GM12872 (cell line): ENCODE measurements around the gene TMEM79.

ENCODE experiments used
- TF ChIP-seq, protein P1 (sequence below): IDR thresholded peaks from 3 replicates; pipeline ENCODE4 v1.5.1; 2011; ENCODE audit warnings: low read depth, mild to moderate bottlenecking, low read length, moderate library complexity; ENCODE audit not compliant: insufficient read depth

The TMEM79 gene

DNA sequence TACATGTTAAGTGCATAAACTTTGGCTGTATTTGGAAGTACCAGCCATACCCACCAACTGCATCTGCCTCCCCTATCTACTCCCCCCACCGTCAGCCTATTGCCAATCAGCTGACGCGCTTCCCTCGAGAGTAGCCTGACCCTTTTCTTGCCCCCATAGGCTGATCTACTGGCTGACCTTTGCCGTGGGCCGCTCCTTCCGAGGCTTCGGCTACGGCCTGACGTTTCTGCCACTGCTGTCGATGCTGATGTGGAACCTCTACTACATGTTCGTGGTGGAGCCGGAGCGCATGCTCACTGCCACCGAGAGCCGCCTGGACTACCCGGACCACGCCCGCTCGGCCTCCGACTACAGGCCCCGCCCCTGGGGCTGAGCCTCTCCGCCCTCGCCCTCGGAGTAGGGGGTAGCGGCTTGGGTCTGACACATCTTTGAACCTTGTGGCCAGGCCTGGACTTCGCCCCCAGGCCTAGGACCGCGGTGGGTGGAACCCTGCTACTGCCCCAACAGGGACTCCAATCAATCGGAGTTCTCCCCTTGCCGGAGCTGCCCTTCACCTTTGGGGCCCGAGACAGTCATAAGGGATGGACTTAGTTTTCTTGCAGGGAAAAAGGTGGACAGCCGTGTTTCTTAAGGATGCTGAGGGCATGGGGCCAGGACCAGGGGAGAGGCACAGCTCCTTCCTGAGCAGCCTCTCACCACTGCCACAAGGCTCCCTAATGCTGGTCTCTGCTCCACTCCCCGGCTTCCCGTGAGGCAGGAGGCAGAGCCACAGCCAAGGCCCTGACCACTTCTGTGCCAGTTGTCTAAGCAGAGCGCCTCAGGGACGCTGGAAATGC is 7.3 kb downstream of the TMEM79 start:
- TF ChIP-seq, protein P1, sequence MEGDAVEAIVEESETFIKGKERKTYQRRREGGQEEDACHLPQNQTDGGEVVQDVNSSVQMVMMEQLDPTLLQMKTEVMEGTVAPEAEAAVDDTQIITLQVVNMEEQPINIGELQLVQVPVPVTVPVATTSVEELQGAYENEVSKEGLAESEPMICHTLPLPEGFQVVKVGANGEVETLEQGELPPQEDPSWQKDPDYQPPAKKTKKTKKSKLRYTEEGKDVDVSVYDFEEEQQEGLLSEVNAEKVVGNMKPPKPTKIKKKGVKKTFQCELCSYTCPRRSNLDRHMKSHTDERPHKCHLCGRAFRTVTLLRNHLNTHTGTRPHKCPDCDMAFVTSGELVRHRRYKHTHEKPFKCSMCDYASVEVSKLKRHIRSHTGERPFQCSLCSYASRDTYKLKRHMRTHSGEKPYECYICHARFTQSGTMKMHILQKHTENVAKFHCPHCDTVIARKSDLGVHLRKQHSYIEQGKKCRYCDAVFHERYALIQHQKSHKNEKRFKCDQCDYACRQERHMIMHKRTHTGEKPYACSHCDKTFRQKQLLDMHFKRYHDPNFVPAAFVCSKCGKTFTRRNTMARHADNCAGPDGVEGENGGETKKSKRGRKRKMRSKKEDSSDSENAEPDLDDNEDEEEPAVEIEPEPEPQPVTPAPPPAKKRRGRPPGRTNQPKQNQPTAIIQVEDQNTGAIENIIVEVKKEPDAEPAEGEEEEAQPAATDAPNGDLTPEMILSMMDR, result no peak

- TF ChIP-seq, protein P1, result no peak
Observed at GRCh38 chr1:156293098-156293434, 8.9 kb downstream of the TMEM79 start.

GRCh38 chr1:156293895-156294294 is 9.8 kb downstream of the TMEM79 start:
- TF ChIP-seq, protein P1, result no peak

DNA sequence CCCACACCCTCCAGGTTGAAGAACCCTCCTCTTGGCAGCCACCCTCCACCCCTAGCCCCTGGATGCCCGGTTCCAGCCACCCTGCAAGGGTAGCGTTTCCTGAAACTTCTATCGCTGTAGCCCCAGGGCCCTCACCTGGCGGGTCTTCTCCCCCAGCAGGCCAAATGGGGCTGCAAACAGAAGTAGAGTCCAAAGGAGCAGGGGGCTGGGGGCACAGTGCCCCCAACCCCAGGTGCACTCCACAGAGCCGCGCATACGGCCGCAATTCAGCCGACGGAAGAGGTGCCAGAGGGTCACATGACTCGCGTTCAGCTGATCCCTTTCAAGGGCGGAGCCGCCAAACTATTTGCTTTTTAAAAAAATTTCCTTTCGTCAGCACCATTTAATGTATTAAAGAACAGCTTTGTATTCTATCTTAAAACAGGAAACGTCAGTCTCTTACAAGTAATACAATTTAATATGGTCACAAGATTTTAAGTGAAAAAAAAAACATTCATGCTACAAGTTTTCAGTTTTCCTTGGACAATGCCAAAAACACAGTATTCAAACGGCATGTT is 11.3 kb downstream of the TMEM79 start, which contains the start of gene GLMP:
GLMP (minus strand) TSS at position 289 of the 557 bp plus-strand sequence; CDS start at position 255, 34 bp downstream.
- TF ChIP-seq, protein P1, result no peak

- TF ChIP-seq, protein P1, result no peak
Observed at GRCh38 chr1:156298852-156299357, 14.8 kb downstream of the TMEM79 start, which contains the start of gene VHLL. Gene VHLL, minus strand, starts transcription at chr1:156299307. Its CDS starts 118 bp downstream, at chr1:156299189.

DNA sequence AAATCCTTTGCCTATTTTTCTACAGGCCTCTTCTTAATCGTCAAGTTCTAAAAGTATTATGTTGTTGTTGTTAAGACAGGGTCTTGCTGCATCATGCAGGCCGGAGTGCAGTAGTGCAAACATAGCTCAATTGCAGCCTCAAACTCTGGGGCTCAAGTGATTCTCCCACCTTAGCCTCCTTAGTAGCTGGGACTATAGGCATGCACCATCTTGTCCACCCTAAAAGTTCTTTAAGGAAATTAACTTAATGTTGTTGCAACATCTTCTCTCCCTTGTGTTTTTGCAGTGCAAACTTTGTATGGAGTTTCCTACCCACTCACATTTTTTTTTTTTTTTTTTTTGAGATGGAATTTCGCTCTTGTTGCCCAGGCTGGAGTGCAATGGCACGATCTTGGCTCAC is 19.1 kb downstream of the TMEM79 start:
- TF ChIP-seq, protein P1, result no peak

- TF ChIP-seq, protein P1, result no peak
Observed at GRCh38 chr1:156305215-156305614, 21.1 kb downstream of the TMEM79 start.
